Measurements from ENCODE around the gene CROT.

Gene CROT

DNA sequence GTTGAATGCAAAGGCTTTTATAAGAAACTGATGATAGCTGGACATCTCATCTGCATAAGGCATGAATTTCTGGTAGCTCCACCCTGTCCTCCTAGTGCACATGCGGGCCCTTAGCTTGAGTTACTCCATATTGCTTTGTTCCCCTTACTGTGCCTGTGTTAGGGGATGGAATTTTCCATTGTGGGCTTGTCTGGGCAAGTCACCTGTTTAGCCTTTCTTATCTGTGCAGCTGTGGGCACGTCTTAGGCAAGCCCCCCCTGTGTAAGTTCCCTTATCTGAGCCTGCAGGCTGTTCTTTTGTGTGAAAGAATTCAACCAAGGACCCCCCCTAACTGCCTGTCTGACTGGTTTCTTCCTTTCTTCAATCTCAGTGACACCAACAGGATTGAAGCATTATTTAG lies 14.5 kb upstream of the CROT start:
- H3K4me3 ChIP-seq (replicated peaks; ENCODE audit: low read depth, low read length), result no peak overlapping the region
- TF ChIP-seq CTCF (IDR thresholded peaks at IDR 0.05; ENCODE audit: low read length, missing control alignments), result no peak
- peak; percentile 29 for DNase-seq (ENCODE audit: low read depth)

- H3K4me3 ChIP-seq (replicated peaks; ENCODE audit: low read depth, low read length), result no peak overlapping the region
- no peak for TF ChIP-seq CTCF (IDR thresholded peaks at IDR 0.05; ENCODE audit: low read length, missing control alignments)
- DNase-seq (ENCODE audit: low read depth), result no peak
Measured at GRCh38 chr7:87331687-87332252, 13.7 kb upstream of the CROT start.

GRCh38 chr7:87332321-87332720 lies 13.1 kb upstream of the CROT start:
- H3K4me3 ChIP-seq (replicated peaks; ENCODE audit: low read depth, low read length), result no peak overlapping the region
- TF ChIP-seq CTCF (IDR thresholded peaks at IDR 0.05; ENCODE audit: low read length, missing control alignments), result no peak

GRCh38 chr7:87336136-87336535 lies 9.3 kb upstream of the CROT start:
- TF ChIP-seq CTCF (IDR thresholded peaks at IDR 0.05; ENCODE audit: low read length, missing control alignments), result no peak
- no peak for DNase-seq (ENCODE audit: low read depth)
- no peak overlapping the region for H3K4me3 ChIP-seq (replicated peaks; ENCODE audit: low read depth, low read length)

More at GRCh38 chr7:87332321-87332720, 13.1 kb upstream of the CROT start:
- no peak for DNase-seq (ENCODE audit: low read depth)

DNA sequence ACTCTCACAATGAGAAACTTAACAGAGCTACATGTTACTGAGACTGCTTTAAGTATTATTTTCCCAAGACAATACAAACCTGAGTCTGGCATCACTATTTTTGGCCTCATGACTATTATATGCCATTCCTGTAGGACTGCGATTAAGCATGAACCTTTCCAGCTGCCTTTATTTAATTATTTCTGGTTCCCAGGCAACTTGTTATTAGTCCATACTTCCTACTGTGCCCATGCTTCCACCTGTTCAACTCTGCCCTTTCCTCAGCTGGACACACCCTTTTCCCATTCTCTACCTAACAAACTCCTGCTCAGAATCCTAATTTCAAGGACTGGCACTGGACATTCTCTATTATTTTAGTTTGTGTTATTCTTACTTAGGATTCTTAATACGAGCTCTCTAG lies 8.1 kb upstream of the CROT start:
- TF ChIP-seq CTCF (IDR thresholded peaks at IDR 0.05; ENCODE audit: low read length, missing control alignments), result no peak
- H3K4me3 ChIP-seq (replicated peaks; ENCODE audit: low read depth, low read length), result no peak overlapping the region
- DNase-seq (ENCODE audit: low read depth), result no peak

GRCh38 chr7:87339373-87339897 lies 6.0 kb upstream of the CROT start:
- DNase-seq (ENCODE audit: low read depth), result peak; percentile 6
- TF ChIP-seq CTCF (IDR thresholded peaks at IDR 0.05; ENCODE audit: low read length, missing control alignments), result no peak
- no peak overlapping the region for H3K4me3 ChIP-seq (replicated peaks; ENCODE audit: low read depth, low read length)

DNA sequence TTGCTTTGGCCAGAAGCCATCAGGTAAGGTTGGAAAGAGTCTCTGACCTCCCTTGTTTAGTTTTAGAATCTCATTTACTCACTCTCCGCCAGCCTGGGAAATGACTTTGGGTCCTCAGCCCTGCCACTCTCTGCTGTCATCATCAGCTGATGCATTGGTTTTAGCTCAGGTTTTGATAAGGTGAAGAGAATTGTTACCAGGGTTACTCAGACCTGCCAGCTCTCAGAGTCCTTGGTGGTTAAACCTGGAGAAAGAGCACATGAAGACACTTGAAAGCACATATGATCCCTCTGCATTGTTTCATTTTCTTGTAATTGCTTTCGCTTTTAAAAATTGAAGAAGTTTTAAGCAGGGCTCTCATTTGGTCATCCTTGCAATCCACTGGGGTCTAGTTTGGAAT lies 4.0 kb upstream of the CROT start:
- no peak for TF ChIP-seq CTCF (IDR thresholded peaks at IDR 0.05; ENCODE audit: low read length, missing control alignments)
- no peak overlapping the region for H3K4me3 ChIP-seq (replicated peaks; ENCODE audit: low read depth, low read length)
- DNase-seq (ENCODE audit: low read depth), result no peak

Data from fibroblast of pulmonary artery (primary cell).